Measurements from ENCODE around the gene LSM14B. TPM values are rescaled to one million over a fixed set of nuclear protein-coding genes. Genes with fewer than 3 reads are reported as not detected.

LSM14B gene
- polyA plus RNA-seq, 1 donor, result 47.6 TPM

GRCh38 chr20:62163986-62164762 is 41.9 kb downstream of the LSM14B start:
- no peaks in the 10 kb centered on the region for H3K4me1 ChIP-seq (ENCODE audit: control insufficient read depth, insufficient read depth, low read length)
- no CpG with 5 or more reads among the region's 29 CpGs for WGBS (ENCODE audit: insufficient coverage, low lambda C conversion rate)
- H3K27ac ChIP-seq (ENCODE audit: low read length), result no peak overlapping the region
- peaks cover 76% of the 10 kb centered on the region for H3K36me3 ChIP-seq (ENCODE audit: control insufficient read depth, insufficient read depth, low read length)
- DNase-seq, result no peak
- H3K27me3 ChIP-seq (ENCODE audit: control insufficient read depth, insufficient read depth, low read length), result no peaks in the 10 kb centered on the region
- H3K4me3 ChIP-seq (ENCODE audit: low read length), result no peak overlapping the region
- no peaks in the 10 kb centered on the region for H3K9me3 ChIP-seq (ENCODE audit: control insufficient read depth, low read depth, low read length)

- DNase-seq, result no peak
- no peaks in the 10 kb centered on the region for H3K27me3 ChIP-seq (ENCODE audit: control insufficient read depth, insufficient read depth, low read length)
- H3K36me3 ChIP-seq (ENCODE audit: control insufficient read depth, insufficient read depth, low read length), result peaks cover 73% of the 10 kb centered on the region
- H3K4me1 ChIP-seq (ENCODE audit: control insufficient read depth, insufficient read depth, low read length), result no peaks in the 10 kb centered on the region
- WGBS (ENCODE audit: insufficient coverage, low lambda C conversion rate), result no CpG with 5 or more reads among the region's 41 CpGs
- H3K27ac ChIP-seq (ENCODE audit: low read length), result no peak overlapping the region
- no peaks in the 10 kb centered on the region for H3K9me3 ChIP-seq (ENCODE audit: control insufficient read depth, low read depth, low read length)
- H3K4me3 ChIP-seq (ENCODE audit: low read length), result no peak overlapping the region
Measured at GRCh38 chr20:62164879-62165761, 42.8 kb downstream of the LSM14B start.

- Histone ChIP-seq H3K9me3 (ENCODE audit: control insufficient read depth, low read depth, low read length) (no peaks in the 10 kb centered on the region), H3K4me1 (ENCODE audit: control insufficient read depth, insufficient read depth, low read length) (no peaks in the 10 kb centered on the region), H3K36me3 (ENCODE audit: control insufficient read depth, insufficient read depth, low read length) (peaks cover 67% of the 10 kb centered on the region), H3K27me3 (ENCODE audit: control insufficient read depth, insufficient read depth, low read length) (no peaks in the 10 kb centered on the region), H3K27ac (ENCODE audit: low read length) (no peak overlapping the region), H3K4me3 (ENCODE audit: low read length) (no peak overlapping the region)
- DNase-seq, result no peak
- no CpG with 5 or more reads among the region's 25 CpGs for WGBS (ENCODE audit: insufficient coverage, low lambda C conversion rate)
Measured at GRCh38 chr20:62165762-62166399, 43.6 kb downstream of the LSM14B start.

GRCh38 chr20:62167474-62167873 is 45.2 kb downstream of the LSM14B start:
- Histone ChIP-seq H3K27me3 (ENCODE audit: control insufficient read depth, insufficient read depth, low read length) (no peaks in the 10 kb centered on the region), H3K36me3 (ENCODE audit: control insufficient read depth, insufficient read depth, low read length) (peaks cover 57% of the 10 kb centered on the region), H3K9me3 (ENCODE audit: control insufficient read depth, low read depth, low read length) (no peaks in the 10 kb centered on the region), H3K4me3 (ENCODE audit: low read length) (no peak overlapping the region), H3K27ac (ENCODE audit: low read length) (no peak overlapping the region), H3K4me1 (ENCODE audit: control insufficient read depth, insufficient read depth, low read length) (no peaks in the 10 kb centered on the region)
- no peak for DNase-seq
- WGBS (ENCODE audit: insufficient coverage, low lambda C conversion rate), result no CpG with 5 or more reads among the region's 6 CpGs

GRCh38 chr20:62168061-62168460 is 45.8 kb downstream of the LSM14B start:
- no peaks in the 10 kb centered on the region for H3K9me3 ChIP-seq (ENCODE audit: control insufficient read depth, low read depth, low read length)
- H3K27me3 ChIP-seq (ENCODE audit: control insufficient read depth, insufficient read depth, low read length), result no peaks in the 10 kb centered on the region
- no CpG with 5 or more reads among the region's 4 CpGs for WGBS (ENCODE audit: insufficient coverage, low lambda C conversion rate)
- peaks cover 57% of the 10 kb centered on the region for H3K36me3 ChIP-seq (ENCODE audit: control insufficient read depth, insufficient read depth, low read length)
- no peak overlapping the region for H3K27ac ChIP-seq (ENCODE audit: low read length)
- H3K4me3 ChIP-seq (ENCODE audit: low read length), result no peak overlapping the region
- no peak for DNase-seq
- no peaks in the 10 kb centered on the region for H3K4me1 ChIP-seq (ENCODE audit: control insufficient read depth, insufficient read depth, low read length)

GRCh38 chr20:62168890-62169435 is 46.7 kb downstream of the LSM14B start:
- H3K4me3 ChIP-seq (ENCODE audit: low read length), result no peak overlapping the region
- H3K27me3 ChIP-seq (ENCODE audit: control insufficient read depth, insufficient read depth, low read length), result no peaks in the 10 kb centered on the region
- H3K27ac ChIP-seq (ENCODE audit: low read length), result no peak overlapping the region
- DNase-seq, result no peak
- H3K9me3 ChIP-seq (ENCODE audit: control insufficient read depth, low read depth, low read length), result no peaks in the 10 kb centered on the region
- H3K36me3 ChIP-seq (ENCODE audit: control insufficient read depth, insufficient read depth, low read length), result peaks cover 53% of the 10 kb centered on the region
- H3K4me1 ChIP-seq (ENCODE audit: control insufficient read depth, insufficient read depth, low read length), result no peaks in the 10 kb centered on the region
- WGBS (ENCODE audit: insufficient coverage, low lambda C conversion rate), result no CpG with 5 or more reads among the region's 23 CpGs

- H3K36me3 ChIP-seq (ENCODE audit: control insufficient read depth, insufficient read depth, low read length), result peaks cover 51% of the 10 kb centered on the region
- H3K9me3 ChIP-seq (ENCODE audit: control insufficient read depth, low read depth, low read length), result no peaks in the 10 kb centered on the region
- WGBS (ENCODE audit: insufficient coverage, low lambda C conversion rate), result no CpG with 5 or more reads among the region's 9 CpGs
- no peaks in the 10 kb centered on the region for H3K27me3 ChIP-seq (ENCODE audit: control insufficient read depth, insufficient read depth, low read length)
- H3K27ac ChIP-seq (ENCODE audit: low read length), result no peak overlapping the region
- DNase-seq, result no peak
- no peak overlapping the region for H3K4me3 ChIP-seq (ENCODE audit: low read length)
- no peaks in the 10 kb centered on the region for H3K4me1 ChIP-seq (ENCODE audit: control insufficient read depth, insufficient read depth, low read length)
Measured at GRCh38 chr20:62170536-62170935, 48.3 kb downstream of the LSM14B start.

GRCh38 chr20:62171245-62171644 is 49.0 kb downstream of the LSM14B start:
- Histone ChIP-seq H3K27ac (ENCODE audit: low read length) (no peak overlapping the region), H3K4me1 (ENCODE audit: control insufficient read depth, insufficient read depth, low read length) (no peaks in the 10 kb centered on the region), H3K36me3 (ENCODE audit: control insufficient read depth, insufficient read depth, low read length) (peaks cover 47% of the 10 kb centered on the region), H3K4me3 (ENCODE audit: low read length) (no peak overlapping the region), H3K27me3 (ENCODE audit: control insufficient read depth, insufficient read depth, low read length) (no peaks in the 10 kb centered on the region), H3K9me3 (ENCODE audit: control insufficient read depth, low read depth, low read length) (no peaks in the 10 kb centered on the region)
- no CpG with 5 or more reads among the region's 8 CpGs for WGBS (ENCODE audit: insufficient coverage, low lambda C conversion rate)
- no peak for DNase-seq

GRCh38 chr20:62172666-62173065 is 50.4 kb downstream of the LSM14B start:
- no peak for DNase-seq
- Histone ChIP-seq H3K4me1 (ENCODE audit: control insufficient read depth, insufficient read depth, low read length) (no peaks in the 10 kb centered on the region), H3K27ac (ENCODE audit: low read length) (no peak overlapping the region), H3K27me3 (ENCODE audit: control insufficient read depth, insufficient read depth, low read length) (no peaks in the 10 kb centered on the region), H3K36me3 (ENCODE audit: control insufficient read depth, insufficient read depth, low read length) (peaks cover 44% of the 10 kb centered on the region), H3K9me3 (ENCODE audit: control insufficient read depth, low read depth, low read length) (no peaks in the 10 kb centered on the region), H3K4me3 (ENCODE audit: low read length) (no peak overlapping the region)
- WGBS (ENCODE audit: insufficient coverage, low lambda C conversion rate), result no CpG with 5 or more reads among the region's 18 CpGs

All from large intestine (tissue), 3 donors.